Pulmonary artery endothelial cell (primary cell): ENCODE results near the gene AOPEP. TPM values are rescaled to one million over a fixed set of nuclear protein-coding genes. Genes with fewer than 3 reads are reported as not detected.

Experiments used
- DNase-seq: peaks from one replicate; pipeline ENCODE4 v3.0.0-alpha.2; 2011; ENCODE audit warnings: low read depth, low spot score
- total RNA-seq: library from RNA; depleted of rRNA; stranded (reverse); fragments of >200 nt; gene quantifications from 2 replicates; pipeline ENCODE4 v1.2.3, GENCODE V29; 2014

The AOPEP gene
- total RNA-seq, 1 donor from 2014 or later, result 19.2 TPM

GRCh38 chr9:94714494-94714893, 12.0 kb upstream of the AOPEP start:
- no peak for DNase-seq

GRCh38 chr9:94717761-94718160, 8.7 kb upstream of the AOPEP start:
- DNase-seq, result no peak

GRCh38 chr9:94718936-94719335, 7.6 kb upstream of the AOPEP start:
- no peak for DNase-seq

- DNase-seq, result no peak
Observed at GRCh38 chr9:94719878-94720277, 6.6 kb upstream of the AOPEP start.

- no peak for DNase-seq
Observed at GRCh38 chr9:94720846-94721549, 5.5 kb upstream of the AOPEP start.

- no peak for DNase-seq
Observed at GRCh38 chr9:94721754-94722153, 4.7 kb upstream of the AOPEP start.

- DNase-seq, result no peak
Observed at GRCh38 chr9:94725293-94725692, 1.2 kb upstream of the AOPEP start.

- DNase-seq, result no peak
Observed at GRCh38 chr9:94728719-94729118, 2.2 kb downstream of the AOPEP start.

GRCh38 chr9:94729199-94729598, 2.7 kb downstream of the AOPEP start:
- DNase-seq, result no peak

- no peak for DNase-seq
Observed at GRCh38 chr9:94734054-94734754, 7.7 kb downstream of the AOPEP start.

GRCh38 chr9:94736759-94737158, 10.3 kb downstream of the AOPEP start:
- DNase-seq, result no peak

GRCh38 chr9:94740145-94740840, 13.8 kb downstream of the AOPEP start:
- DNase-seq, result no peak

GRCh38 chr9:94741866-94742265, 15.4 kb downstream of the AOPEP start:
- no peak for DNase-seq

- peak; percentile 77 for DNase-seq
Observed at GRCh38 chr9:94743035-94743954, 16.8 kb downstream of the AOPEP start.

GRCh38 chr9:94745806-94746540, 19.5 kb downstream of the AOPEP start:
- no peak for DNase-seq

GRCh38 chr9:94746541-94747370, 20.3 kb downstream of the AOPEP start:
- DNase-seq, result no peak

GRCh38 chr9:94754976-94755475, 28.5 kb downstream of the AOPEP start:
- no peak for DNase-seq

- no peak for DNase-seq
Observed at GRCh38 chr9:94757158-94757557, 30.7 kb downstream of the AOPEP start.

GRCh38 chr9:94758031-94758430, 31.5 kb downstream of the AOPEP start:
- DNase-seq, result no peak

GRCh38 chr9:94758880-94759279, 32.4 kb downstream of the AOPEP start:
- DNase-seq, result no peak
